ENCODE measurements around the gene LIG1. TPM values are rescaled to one million over a fixed set of nuclear protein-coding genes. Genes with fewer than 3 reads are reported as not detected.

The LIG1 gene
- total and polyA plus RNA-seq, 3 donors (not counting 1 experiment from before 2014, with no cell fraction given) = 14.0 to 55.7 (median 46.2) TPM

Other genes starting within 250 kb of the LIG1 start
- gene BSPH1, start 178.2 kb downstream of the LIG1 start, total RNA-seq = not detected
- gene BSPH1, start 178.2 kb downstream of the LIG1 start, polyA plus RNA-seq = not detected
- not detected for gene ELSPBP1, start 175.7 kb downstream of the LIG1 start, total RNA-seq
- not detected for gene ELSPBP1, start 175.7 kb downstream of the LIG1 start, polyA plus RNA-seq
- gene CABP5, start 126.3 kb downstream of the LIG1 start, total RNA-seq = not detected
- gene CABP5, start 126.3 kb downstream of the LIG1 start, polyA plus RNA-seq = not detected
- gene PLA2G4C, start 59.5 kb downstream of the LIG1 start, total RNA-seq = 1 to 10 TPM; 2.7 to 3.2 TPM
- gene PLA2G4C, start 59.5 kb downstream of the LIG1 start, polyA plus RNA-seq = 0.28 TPM
- 1 to 10 TPM; 1.8 to 6.4 TPM for gene ZSWIM9, start 336 bp upstream of the LIG1 start, total RNA-seq
- gene ZSWIM9, start 336 bp upstream of the LIG1 start, polyA plus RNA-seq = 0.36 TPM
- gene CARD8, start 85.6 kb upstream of the LIG1 start, total RNA-seq = 10 to 100 TPM; 10.5 to 14.2 TPM
- 8.5 TPM for gene CARD8, start 85.6 kb upstream of the LIG1 start, polyA plus RNA-seq
- 10 to 100 TPM in 1 of 2 donors, 1 to 10 TPM in 1; 2.5 to 35.8 TPM for gene ZNF114, start 99.7 kb upstream of the LIG1 start, total RNA-seq
- 6.7 TPM for gene ZNF114, start 99.7 kb upstream of the LIG1 start, polyA plus RNA-seq
- 100 to 1,000 TPM in 1 of 2 donors, 10 to 100 TPM in 1; 12.2 to 104 TPM for gene EMP3, start 155.2 kb upstream of the LIG1 start, total RNA-seq
- 322 TPM for gene EMP3, start 155.2 kb upstream of the LIG1 start, polyA plus RNA-seq
- 1 to 10 TPM; 4.5 to 9.0 TPM for gene TMEM143, start 193.6 kb upstream of the LIG1 start, total RNA-seq
- 5.6 TPM for gene TMEM143, start 193.6 kb upstream of the LIG1 start, polyA plus RNA-seq
- gene SYNGR4, start 194.0 kb upstream of the LIG1 start, total RNA-seq = not detected
- gene SYNGR4, start 194.0 kb upstream of the LIG1 start, polyA plus RNA-seq = not detected
- gene KDELR1, start 221.2 kb upstream of the LIG1 start, total RNA-seq = 100 to 1,000 TPM in 1 of 2 donors, 10 to 100 TPM in 1; 73.2 to 171 TPM
- 112 TPM for gene KDELR1, start 221.2 kb upstream of the LIG1 start, polyA plus RNA-seq
- gene GRIN2D, start 223.3 kb upstream of the LIG1 start, total RNA-seq = under 1 TPM; 0.17 to 0.21 TPM
- gene GRIN2D, start 223.3 kb upstream of the LIG1 start, polyA plus RNA-seq = 0.05 TPM